GM18868 (cell line): ENCODE data around the gene CIPC.

Source experiments
- ATAC-seq: cut with Tn5 transposase; IDR thresholded peaks from one replicate; pipeline ENCODE4 v1.9.1; 2021; ENCODE audit warnings: mild to moderate bottlenecking, moderate library complexity; ENCODE audit not compliant: unreplicated experiment

Gene CIPC

DNA sequence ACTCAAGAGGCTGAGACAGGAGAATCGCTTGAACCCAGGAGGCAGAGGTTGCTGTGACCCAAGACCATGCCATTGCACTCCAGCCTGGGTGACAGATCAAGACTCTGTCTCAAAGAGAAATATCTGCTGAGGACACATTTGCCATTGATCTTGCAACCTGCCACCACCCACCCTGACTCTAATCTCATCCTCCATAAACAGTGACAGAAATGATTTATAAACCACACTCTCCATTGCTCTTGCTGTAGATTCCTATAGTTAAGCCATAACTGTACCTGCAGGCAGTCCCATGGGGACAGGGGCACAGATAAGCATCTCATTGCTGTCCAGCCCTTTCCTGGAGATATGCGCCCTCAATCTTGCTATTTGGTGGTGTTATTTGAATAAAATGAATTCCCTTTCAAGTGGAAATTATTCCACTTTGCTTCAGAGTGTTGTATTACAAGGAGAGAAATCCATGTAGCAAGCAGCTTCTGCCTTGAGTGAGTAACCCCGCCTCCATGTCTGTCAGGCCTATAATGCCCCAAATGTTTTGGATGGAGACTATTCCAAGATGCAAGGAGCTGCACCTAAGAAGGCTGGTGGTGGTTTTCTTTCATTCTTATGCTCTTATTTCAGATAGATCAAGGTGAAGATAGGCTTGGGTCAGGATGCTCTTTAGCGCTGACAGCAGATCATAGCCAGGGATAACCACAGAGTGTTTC is 46.5 kb downstream of the CIPC start:
- ATAC-seq: no peak

DNA sequence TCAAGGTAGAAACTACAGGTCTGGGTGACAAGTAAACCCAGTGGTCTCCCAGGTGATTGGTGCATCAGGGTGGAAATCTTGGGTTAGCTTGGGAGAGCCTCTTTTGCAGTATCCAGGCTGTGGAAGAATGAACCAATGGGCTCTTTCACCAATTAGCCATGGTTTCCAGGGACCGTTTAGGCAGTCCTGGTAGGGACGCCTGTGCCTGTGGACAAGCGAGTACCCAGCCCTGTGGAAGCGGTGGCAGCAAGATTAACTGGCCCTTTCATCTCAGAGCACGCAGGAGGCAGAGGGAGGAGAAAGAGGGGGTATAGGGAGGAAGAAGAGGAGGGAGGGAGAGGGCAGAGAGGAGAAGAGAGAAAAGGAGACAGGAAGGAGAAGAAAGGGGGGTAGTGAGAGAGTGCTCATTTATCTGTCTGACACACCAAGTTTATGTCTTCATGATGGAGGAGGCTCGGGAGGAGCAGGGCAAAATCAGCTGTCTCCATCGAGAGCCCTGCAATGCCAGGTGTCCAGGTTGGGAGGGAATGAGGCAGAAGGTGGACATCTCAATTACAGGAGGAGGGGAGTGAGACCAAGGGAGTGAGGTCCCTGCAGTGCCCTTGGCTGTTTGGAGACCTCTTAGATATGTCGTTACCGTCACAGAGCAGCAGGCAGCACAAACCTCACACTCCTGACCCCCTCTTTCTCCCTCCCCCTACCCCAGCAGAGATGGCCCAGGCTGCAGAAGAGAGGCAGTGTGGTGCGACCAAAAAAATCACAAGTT is 48.1 kb downstream of the CIPC start:
- ATAC-seq: no peak

DNA sequence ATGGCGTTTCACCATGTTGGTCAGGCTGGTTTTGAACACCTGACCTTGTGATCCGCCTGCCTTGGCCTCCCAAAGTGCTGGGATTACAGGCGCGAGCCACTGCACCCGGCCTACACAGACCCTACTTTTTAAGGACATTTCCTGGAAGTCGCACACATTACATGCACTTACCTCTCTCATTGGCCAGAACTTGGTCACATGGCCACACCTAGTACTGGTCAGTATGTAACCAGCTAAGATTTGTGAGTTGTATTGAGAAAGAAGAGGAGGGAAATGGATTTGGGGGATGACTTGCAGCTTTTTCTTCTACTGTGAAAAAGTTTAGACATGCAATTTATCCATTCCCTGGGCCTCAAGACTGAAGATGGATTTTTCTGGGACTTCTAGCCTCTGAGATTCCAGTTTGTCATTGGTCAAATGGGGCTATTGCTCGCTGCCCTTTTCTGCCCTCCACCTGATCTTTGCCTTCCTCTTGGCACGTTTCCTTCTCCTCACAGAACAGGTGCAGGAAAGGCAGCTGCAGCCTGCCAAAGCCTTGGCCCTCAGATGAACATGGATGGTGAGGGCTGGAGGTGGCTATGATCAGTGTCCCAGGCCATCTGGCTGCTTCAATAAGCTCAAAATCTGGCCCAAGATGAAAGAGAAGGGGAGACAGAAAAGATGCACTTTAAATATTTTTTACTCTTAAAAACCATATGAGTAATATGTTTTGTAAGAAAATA is 50.6 kb downstream of the CIPC start:
- no peak for ATAC-seq

DNA sequence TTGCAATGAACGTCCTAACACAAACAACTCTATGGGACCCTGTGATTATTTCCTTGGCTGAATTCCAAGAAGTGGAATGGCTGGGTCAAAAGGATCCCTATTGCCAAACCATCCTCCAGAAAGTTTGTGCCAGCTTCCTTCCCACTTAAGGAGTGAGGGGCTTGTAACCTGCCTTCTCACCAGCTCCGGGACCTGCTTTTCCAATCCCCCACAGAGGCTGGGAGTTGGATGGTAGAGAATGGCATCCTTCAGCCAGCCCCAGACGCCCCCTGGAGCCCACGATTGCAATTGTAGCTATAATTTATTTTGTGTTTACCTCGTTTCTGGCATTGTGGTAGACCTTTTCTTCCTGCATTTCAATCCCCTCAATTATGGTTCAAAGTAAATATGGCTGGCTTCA is 53.2 kb downstream of the CIPC start:
- no peak for ATAC-seq

DNA sequence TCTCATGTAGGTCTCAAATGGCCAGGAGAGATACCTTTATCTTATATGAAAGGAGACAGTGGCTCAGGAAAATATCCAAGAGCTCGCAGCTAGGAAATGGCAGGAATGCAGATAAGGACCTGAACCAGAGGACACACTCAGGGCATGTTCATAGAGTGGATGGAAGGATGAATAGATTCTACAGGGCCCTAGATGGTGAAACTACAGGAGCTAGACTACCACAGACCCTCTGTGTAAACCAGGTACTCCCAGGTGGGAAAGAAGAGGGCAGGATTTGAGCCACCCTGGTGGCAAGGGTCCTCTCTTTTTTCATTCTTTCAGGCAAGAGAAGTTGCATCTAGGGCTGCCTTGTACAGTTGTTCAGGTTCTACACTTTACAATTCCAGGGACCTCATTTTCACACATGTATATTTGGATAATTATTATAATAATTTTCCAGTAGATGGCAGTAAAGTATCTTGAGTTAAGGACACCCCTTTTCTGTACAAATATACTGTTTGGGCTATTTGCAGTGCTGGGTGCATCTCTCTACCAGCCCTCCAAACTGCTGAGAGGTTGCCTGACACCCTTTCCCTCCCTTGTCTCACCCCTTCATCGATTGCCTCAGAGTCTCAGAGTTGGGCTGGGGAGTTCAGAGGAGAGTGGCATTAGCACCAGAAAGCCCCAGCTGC is 54.0 kb downstream of the CIPC start:
- ATAC-seq: no peak

DNA sequence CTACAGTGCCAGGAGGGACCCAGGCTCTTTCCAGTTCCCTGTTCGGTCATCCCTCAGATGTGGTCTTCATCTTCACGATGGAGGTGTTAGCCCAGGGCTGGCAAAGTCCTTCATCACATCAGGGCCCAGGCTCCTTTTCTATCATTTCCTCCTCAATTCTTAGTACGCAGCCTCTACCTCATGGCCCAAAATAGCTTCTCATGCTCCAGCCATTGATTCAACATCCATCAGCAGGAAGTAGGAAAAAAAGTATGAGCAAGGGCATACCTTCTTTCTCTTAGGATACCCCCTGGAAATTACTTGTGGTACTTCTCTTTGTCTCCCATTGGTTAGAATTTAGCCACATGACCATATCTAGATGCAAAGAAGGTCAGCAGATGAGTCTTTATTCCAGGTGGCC is 55.7 kb downstream of the CIPC start:
- ATAC-seq: no peak

DNA sequence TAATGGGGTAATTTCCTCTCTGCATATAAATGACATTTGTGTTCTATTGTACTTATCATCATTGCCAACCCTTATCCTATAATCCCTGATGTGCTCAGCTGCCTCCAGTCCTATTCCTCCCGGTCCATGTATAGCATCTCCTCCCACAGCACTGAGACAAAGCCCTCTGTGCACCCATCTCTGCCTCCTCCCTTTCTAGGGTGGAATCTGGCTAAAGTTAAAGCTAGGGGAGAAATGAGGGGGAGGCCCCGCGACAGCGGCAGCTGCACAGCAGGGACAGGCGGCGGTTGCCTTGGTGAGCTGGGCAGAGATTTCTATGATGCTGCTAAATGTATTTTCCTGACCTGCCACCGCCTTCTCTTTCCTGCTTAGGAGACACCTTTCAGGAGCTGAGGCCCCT is 56.4 kb downstream of the CIPC start:
- ATAC-seq: no peak

DNA sequence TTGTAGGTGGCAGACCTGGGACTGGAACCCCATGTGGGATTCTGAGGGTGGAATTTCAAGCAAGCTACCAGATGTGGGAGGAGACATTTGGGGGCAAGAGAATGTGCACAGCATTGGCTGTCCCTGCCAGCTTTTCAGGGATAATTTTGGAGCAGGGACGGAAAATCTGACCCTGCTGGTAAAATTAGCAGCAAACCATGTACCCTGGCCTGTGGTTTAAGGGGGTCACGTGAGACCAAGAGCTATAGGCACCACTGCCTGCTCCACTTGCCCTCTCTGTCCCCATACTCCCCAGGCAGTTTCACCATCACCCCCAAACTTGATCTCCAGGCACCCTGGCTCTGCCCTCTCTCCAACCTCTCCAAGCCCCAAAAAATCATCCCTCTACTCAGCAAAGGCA is 57.0 kb downstream of the CIPC start:
- no peak for ATAC-seq

DNA sequence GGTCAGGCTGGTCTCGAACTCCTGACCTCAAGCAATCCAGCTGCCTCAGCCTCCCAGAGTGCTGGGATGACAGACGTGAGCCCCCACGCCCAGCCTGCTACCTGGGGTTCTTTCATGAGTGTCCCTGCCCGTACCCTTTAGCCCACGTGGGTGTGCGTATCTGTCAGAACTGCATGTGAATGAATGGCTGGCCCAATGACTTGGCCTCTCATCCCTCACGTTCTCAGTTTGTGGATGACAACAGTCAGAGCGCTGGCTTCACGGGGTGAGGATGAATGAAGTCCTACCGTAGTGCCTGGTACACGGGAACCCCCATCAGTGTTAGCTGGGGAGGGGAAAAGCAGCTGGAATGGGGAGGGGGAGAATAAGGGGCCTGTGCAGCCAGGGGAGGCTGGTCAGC is 59.7 kb downstream of the CIPC start:
- ATAC-seq: no peak

DNA sequence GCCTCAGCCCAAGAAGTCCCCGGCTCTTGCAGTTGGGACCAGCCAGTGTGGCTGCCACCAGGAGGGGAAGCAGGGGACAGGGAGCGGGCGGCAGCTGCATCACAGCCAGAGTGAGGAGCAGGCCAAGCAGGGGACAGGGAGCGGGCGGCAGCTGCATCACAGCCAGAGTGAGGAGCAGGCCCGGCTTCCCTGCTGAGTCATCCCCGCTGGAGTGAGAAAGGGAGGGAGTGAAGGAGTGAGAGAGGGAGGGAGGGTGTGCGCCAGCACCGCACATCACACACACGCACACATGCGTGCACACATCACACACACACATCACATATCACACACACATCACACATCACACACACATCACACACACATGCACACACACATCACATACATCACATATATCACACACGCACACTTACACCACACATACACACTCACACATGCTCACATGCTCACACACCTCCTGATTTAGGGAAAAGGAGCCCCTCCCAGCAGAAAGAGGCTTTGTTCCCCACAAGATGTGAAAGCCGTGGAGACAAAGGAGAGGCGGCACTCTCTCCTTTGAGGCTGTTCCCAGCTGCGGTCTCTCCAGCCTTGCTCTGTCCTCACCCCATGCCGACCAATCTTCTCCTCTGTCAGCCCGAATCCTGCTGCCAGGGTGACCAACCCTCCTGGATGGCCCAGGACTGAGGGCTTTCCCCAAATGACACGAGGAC is 60.3 kb downstream of the CIPC start:
- no peak for ATAC-seq

DNA sequence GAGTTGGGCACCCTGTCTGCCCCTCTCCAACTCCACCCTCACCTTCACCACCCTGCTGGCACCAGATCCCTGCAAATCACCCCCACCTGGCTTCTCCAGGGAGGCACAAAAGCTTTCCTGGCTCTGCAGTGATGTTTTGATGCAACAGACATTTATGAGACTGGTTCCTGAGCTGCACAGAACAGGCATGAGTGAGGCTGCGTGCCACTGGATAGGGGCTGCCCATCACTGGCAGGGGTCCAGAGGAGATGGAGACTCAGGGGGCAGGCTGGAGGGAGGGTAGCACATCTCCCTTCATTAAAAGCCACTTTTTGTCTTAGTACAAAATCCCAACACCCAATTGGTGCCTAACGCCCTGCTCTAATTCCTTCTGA is 60.8 kb downstream of the CIPC start:
- no peak for ATAC-seq

DNA sequence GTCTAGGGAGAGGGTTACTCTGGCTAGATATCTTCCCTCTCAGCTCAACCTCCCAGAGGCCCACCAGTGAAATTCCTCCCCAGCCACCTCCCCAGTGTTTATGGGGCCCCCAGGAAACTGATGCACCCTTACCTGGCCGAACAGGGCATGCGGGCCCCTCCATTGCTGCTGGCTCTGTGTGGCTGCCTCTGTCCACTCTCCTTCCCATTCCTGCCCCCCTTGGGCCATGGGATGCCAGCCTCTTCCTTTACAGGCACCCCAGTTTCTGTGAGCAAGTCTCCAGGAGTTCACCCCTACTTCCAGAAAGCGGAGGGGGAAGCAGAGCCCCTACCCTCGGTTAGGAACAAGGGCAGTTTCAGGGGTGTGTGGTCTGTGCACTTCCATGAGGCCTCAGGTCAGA is 63.0 kb downstream of the CIPC start:
- ATAC-seq: no peak
